GM12891 (cell line): ENCODE results near the gene NSD2.
"Not testable (repeated sequence)": the region's sequence is repeated elsewhere in the genome, so short reads cannot be mapped to it uniquely, and the experiment has no call there.

ENCODE experiments used
- PAX5 ChIP-seq: IDR thresholded peaks from 2 replicates; pipeline ENCODE4 v1.6.1; 2011; ENCODE audit warnings: low read length, moderate library complexity, mild to moderate bottlenecking; ENCODE audit not compliant: insufficient read depth, severe bottlenecking
- POLR2A ChIP-seq: IDR thresholded peaks from 2 replicates; pipeline ENCODE4 v1.6.1; 2011; ENCODE audit warnings: low read depth, low read length, control low read depth
- POLR2AphosphoS5 ChIP-seq: IDR thresholded peaks from 2 replicates; pipeline ENCODE4 v1.6.1; 2011; ENCODE audit warnings: low read depth, low read length, control low read depth
- TAF1 ChIP-seq: IDR thresholded peaks from 2 replicates; pipeline ENCODE4 v1.6.1; 2011; ENCODE audit warnings: low read depth, low read length, control low read depth

DNA sequence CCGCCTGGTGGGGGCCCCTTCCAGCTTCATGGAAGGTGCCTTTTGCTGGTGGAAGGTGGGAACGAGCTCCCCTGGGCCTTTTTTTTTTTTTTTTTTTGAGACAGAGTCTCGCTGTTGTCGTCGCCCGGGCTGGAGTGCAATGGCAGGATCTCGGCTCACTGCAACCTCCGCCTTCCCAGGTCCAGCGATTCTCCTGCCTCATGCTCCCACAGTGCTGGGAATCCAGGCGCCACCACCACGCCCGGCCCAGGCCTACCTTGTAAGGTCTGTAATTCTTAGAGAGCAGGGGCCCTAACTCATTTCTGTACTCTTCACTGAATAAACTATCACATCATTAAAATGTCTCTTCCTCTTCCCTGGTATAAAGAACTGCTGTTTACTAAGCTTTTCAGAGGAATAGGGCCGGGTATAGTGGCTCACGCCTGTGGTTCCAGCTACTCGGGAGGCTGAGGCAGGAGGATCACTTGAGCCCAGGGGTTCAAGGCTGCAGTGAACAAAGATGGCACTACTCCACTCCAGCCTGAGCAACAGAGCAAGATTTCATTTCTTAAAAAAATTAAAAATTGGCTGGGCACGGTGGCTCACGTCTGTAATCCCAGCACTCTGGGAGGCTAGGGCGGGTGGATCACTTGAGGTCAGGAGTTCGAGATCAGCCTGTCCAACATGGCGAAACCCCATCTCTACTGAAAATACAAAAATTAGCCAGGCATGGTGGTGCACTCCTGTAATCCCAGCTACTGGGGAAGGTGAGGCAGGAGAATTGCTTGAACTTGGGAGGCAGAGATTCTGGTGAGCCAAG lies 122.7 kb downstream of the NSD2 start:
- TF ChIP-seq POLR2A, TAF1, POLR2AphosphoS5, PAX5: not testable (repeated sequence)
